ENCODE measurements around the gene OSTC.

Gene OSTC

GRCh38 chr4:108717386-108717785 lies 67.0 kb downstream of the OSTC start:
- DNase-seq: no peak

Measured in fibroblast of skin of right biceps (primary cell).